H1 (cell line): ENCODE data around the gene PLPPR1. TPM values are rescaled to one million over a fixed set of nuclear protein-coding genes. Genes with fewer than 3 reads are reported as not detected.

ENCODE experiments used
- CTCF ChIA-PET: fragments of 300-600 bp; sonication (Branson Sonifier 250); formaldehyde crosslinking; loops from one replicate; lab custom pipeline; 2021; ENCODE audit not compliant: partially characterized antibody; lab: Charles Lee
- POLR2A ChIA-PET: fragments of 300-600 bp; sonication (Branson Sonifier 250); formaldehyde crosslinking; loops from one replicate; lab custom pipeline; 2021; ENCODE audit warnings: inconsistent platforms; ENCODE audit not compliant: partially characterized antibody; lab: Charles Lee
- DNase-seq, 2 experiments: peaks; one replicate each; pipeline versions ENCODE4 v3.0.0 to v3.0.0-alpha.2; 2010 to 2022; ENCODE audit warnings: low spot score in 2 of 2, low read depth in 1 of 2, mixed read lengths in 1 of 2
- FAIRE-seq: peaks from 2 replicates; lab custom pipeline; 2011; peaks lifted over from hg19 to GRCh38; lab: Jason Lieb, UNC
- H2AFZ ChIP-seq: 2 replicates; pipeline ENCODE4 v1.8.1; 2012; ENCODE audit warnings: low read length, inconsistent platforms
- H2AK5ac ChIP-seq: 2 replicates; pipeline ENCODE4 v1.6.1; 2013; ENCODE audit warnings: low read depth, low read length
- H2BK120ac ChIP-seq: replicated peaks from 2 replicates; pipeline ENCODE3; 2013; ENCODE audit warnings: low read depth, low read length, inconsistent platforms
- H2BK12ac ChIP-seq: 2 replicates; pipeline ENCODE4 v1.6.1; 2013; ENCODE audit warnings: low read depth, low read length
- H2BK15ac ChIP-seq: 2 replicates; pipeline ENCODE4 v1.6.1; 2013; ENCODE audit warnings: low read length
- H2BK20ac ChIP-seq: 2 replicates; pipeline ENCODE4 v1.6.1; 2013; ENCODE audit warnings: low read length
- H2BK5ac ChIP-seq: 2 replicates; pipeline ENCODE4 v1.6.1; 2013; ENCODE audit warnings: low read depth, low read length
- H3K14ac ChIP-seq: 2 replicates; pipeline ENCODE4 v1.6.1; 2013; ENCODE audit warnings: inconsistent platforms; ENCODE audit not compliant: insufficient read length
- H3K18ac ChIP-seq: 2 replicates; pipeline ENCODE4 v1.6.1; 2013; ENCODE audit warnings: low read length; ENCODE audit errors: extremely low read depth
- H3K23ac ChIP-seq: 2 replicates; pipeline ENCODE4 v1.6.1; 2013; ENCODE audit warnings: inconsistent platforms; ENCODE audit not compliant: insufficient read length
- H3K23me2 ChIP-seq: 2 replicates; pipeline ENCODE4 v1.6.1; 2013; ENCODE audit warnings: low read depth, low read length
- H3K27ac ChIP-seq: 2 replicates; pipeline ENCODE4 v1.6.1; 2011; ENCODE audit warnings: low read depth, low read length, inconsistent platforms
- H3K27me3 ChIP-seq, 4 experiments: replicated peaks in 1 of 4; 1 replicate in 1 of 4; 2 replicates in 3 of 4; pipeline versions ENCODE4 v1.6.1 to v1.8.1; 2011 to 2013; ENCODE audit warnings: low read length in 3 of 4, mild to moderate bottlenecking in 3 of 4, inconsistent platforms in 2 of 4, mixed read lengths in 2 of 4, moderate library complexity in 1 of 4; ENCODE audit not compliant: control insufficient read depth in 3 of 4, insufficient read depth in 3 of 4; ENCODE audit errors: extremely low read depth in 1 of 4
- H3K36me3 ChIP-seq, 4 experiments: 2 replicates each; pipeline versions ENCODE4 v1.6.1 to v1.8.1; 2011 to 2013; ENCODE audit warnings: mild to moderate bottlenecking in 4 of 4, low read length in 3 of 4, moderate library complexity in 2 of 4, control low read depth in 1 of 4, inconsistent platforms in 1 of 4; ENCODE audit not compliant: insufficient read depth in 4 of 4, control insufficient read depth in 2 of 4
- H3K4ac ChIP-seq: replicated peaks from 2 replicates; pipeline ENCODE3; 2013; ENCODE audit warnings: low read length, low read depth, mixed read lengths, inconsistent platforms; ENCODE audit not compliant: insufficient read length
- H3K4me1 ChIP-seq, 4 experiments: replicated peaks in 1 of 4; 1 replicate in 1 of 4; 2 replicates in 3 of 4; pipeline versions ENCODE4 v1.6.1 to v1.8.1; 2011 to 2013; ENCODE audit warnings: low read length in 3 of 4, inconsistent platforms in 2 of 4, mixed read lengths in 1 of 4; ENCODE audit not compliant: insufficient read depth in 4 of 4, control insufficient read depth in 3 of 4
- H3K4me2 ChIP-seq, 2 experiments: 2 replicates each; pipeline versions ENCODE4 v1.6.1 to v1.8.1; 2011 to 2013; ENCODE audit warnings: low read depth in 2 of 2, low read length in 2 of 2, control low read depth in 1 of 2, inconsistent platforms in 1 of 2, mild to moderate bottlenecking in 1 of 2; ENCODE audit not compliant: insufficient read depth in 1 of 2
- H3K4me3 ChIP-seq, 4 experiments: fragments of 200-600, 300-600 bp in 1 of 4; sonication (generic), shearing (Covaris generic), sonication (Bioruptor Twin) in 1 of 4; 2 replicates each; pipeline versions ENCODE4 v1.5.1 to v1.8.1; 2011 to 2016; ENCODE audit warnings: low read length in 4 of 4, low read depth in 3 of 4, control low read depth in 2 of 4, inconsistent platforms in 2 of 4, mild to moderate bottlenecking in 2 of 4, mixed read lengths in 1 of 4, moderate library complexity in 1 of 4; ENCODE audit not compliant: insufficient read depth in 2 of 4; ENCODE audit errors: extremely low read depth in 1 of 4
- H3K56ac ChIP-seq: replicated peaks from 2 replicates; pipeline ENCODE3; 2013; ENCODE audit warnings: low read depth, mild to moderate bottlenecking, mixed read lengths, low read length, inconsistent platforms; ENCODE audit not compliant: insufficient read length
- H3K79me1 ChIP-seq: 2 replicates; pipeline ENCODE4 v1.6.1; 2013; ENCODE audit warnings: low read depth, low read length, control low read depth
- H3K79me2 ChIP-seq, 2 experiments: 2 replicates each; pipeline versions ENCODE4 v1.6.1 to v1.8.1; 2012 to 2013; ENCODE audit warnings: low read length in 2 of 2, mild to moderate bottlenecking in 2 of 2, inconsistent platforms in 1 of 2; ENCODE audit not compliant: insufficient read depth in 2 of 2, control insufficient read depth in 1 of 2
- H3K9ac ChIP-seq, 4 experiments: replicated peaks in 1 of 4; 1 replicate in 1 of 4; 2 replicates in 3 of 4; pipeline versions ENCODE4 v1.6.1 to v1.8.1; 2011 to 2013; ENCODE audit warnings: low read depth in 3 of 4, low read length in 3 of 4, control low read depth in 2 of 4, mild to moderate bottlenecking in 2 of 4, moderate library complexity in 2 of 4, inconsistent platforms in 1 of 4; ENCODE audit errors: extremely low read depth in 1 of 4
- H3K9me3 ChIP-seq, 2 experiments: 2 replicates each; pipeline versions ENCODE4 v1.6.1 to v1.8.1; 2012 to 2013; ENCODE audit warnings: mild to moderate bottlenecking in 2 of 2, moderate library complexity in 2 of 2, control low read depth in 1 of 2, inconsistent platforms in 1 of 2, low read depth in 1 of 2, low read length in 1 of 2, mixed read lengths in 1 of 2; ENCODE audit not compliant: insufficient read depth in 2 of 2
- H4K20me1 ChIP-seq, 2 experiments: replicated peaks in 1 of 2; 2 replicates each; pipeline versions ENCODE3 to v1.8.1; 2011 to 2013; ENCODE audit warnings: inconsistent platforms in 2 of 2, low read length in 2 of 2, mild to moderate bottlenecking in 1 of 2; ENCODE audit not compliant: insufficient read depth in 2 of 2, control insufficient read depth in 1 of 2
- H4K5ac ChIP-seq: 2 replicates; pipeline ENCODE4 v1.6.1; 2013; ENCODE audit warnings: low read length, low read depth, mixed read lengths, inconsistent platforms; ENCODE audit not compliant: insufficient read length
- H4K8ac ChIP-seq: 2 replicates; pipeline ENCODE4 v1.8.0; 2013; ENCODE audit warnings: mild to moderate bottlenecking, moderate library complexity, low read length, inconsistent platforms; ENCODE audit not compliant: insufficient read depth; ENCODE audit errors: extremely low read depth
- H4K91ac ChIP-seq: replicated peaks from 2 replicates; pipeline ENCODE3; 2013; ENCODE audit warnings: low read length, mixed read lengths, inconsistent platforms; ENCODE audit not compliant: insufficient read length
- ATF2 ChIP-seq: IDR thresholded peaks from 2 replicates; pipeline ENCODE4 v1.6.1; 2012; ENCODE audit warnings: low read length, inconsistent platforms
- CTCF ChIP-seq, 3 experiments: IDR thresholded peaks; 1 replicate in 2 of 3; 2 replicates in 1 of 3; pipeline versions ENCODE4 v1.5.1 to v1.6.1; 2011; ENCODE audit warnings: low read length in 3 of 3, mild to moderate bottlenecking in 3 of 3, inconsistent platforms in 2 of 3, low read depth in 1 of 3, moderate library complexity in 1 of 3; ENCODE audit not compliant: insufficient read depth in 1 of 3; ENCODE audit errors: control extremely low read depth in 1 of 3
- HDAC2 ChIP-seq, 2 experiments: fragments of 300-600 bp in 1 of 2; sonication (generic) in 1 of 2; IDR thresholded peaks; 2 replicates each; pipeline ENCODE4 v1.6.1; 2011 to 2012; ENCODE audit warnings: low read depth in 2 of 2, low read length in 2 of 2, mild to moderate bottlenecking in 2 of 2, moderate library complexity in 2 of 2, borderline replicate concordance in 1 of 2, inconsistent platforms in 1 of 2
- KDM4A ChIP-seq: IDR thresholded peaks from one replicate; pipeline ENCODE4 v1.7.1; 2012; ENCODE audit warnings: low read depth, mild to moderate bottlenecking, moderate library complexity, low read length, inconsistent platforms; ENCODE audit not compliant: severe bottlenecking
- POLR2AphosphoS5 ChIP-seq: IDR thresholded peaks from 2 replicates; pipeline ENCODE4 v1.6.1; 2011; ENCODE audit warnings: low read depth, low read length
- SAP30 ChIP-seq: fragments of 300-600 bp; sonication (generic); IDR thresholded peaks from 2 replicates; pipeline ENCODE4 v1.7.1; 2012; ENCODE audit warnings: low read length, moderate library complexity, mild to moderate bottlenecking, inconsistent platforms; ENCODE audit not compliant: insufficient read depth, insufficient replicate concordance
- SRF ChIP-seq: IDR thresholded peaks from 2 replicates; pipeline ENCODE4 v1.6.1; 2011; ENCODE audit warnings: mild to moderate bottlenecking, low read depth, low read length, moderate library complexity
- SUZ12 ChIP-seq: fragments of 200-600 bp; sonication (generic); IDR thresholded peaks from 2 replicates; pipeline ENCODE4 v1.6.1; 2012; ENCODE audit warnings: mild to moderate bottlenecking, inconsistent platforms, low read length, moderate library complexity, mixed read lengths
- TAF1 ChIP-seq: IDR thresholded peaks from 2 replicates; pipeline ENCODE4 v1.6.1; 2011; ENCODE audit warnings: mild to moderate bottlenecking, low read depth, low read length
- WGBS, 2 experiments: shearing (Covaris generic) in 1 of 2; methylation state at CpG; one replicate each; pipeline versions ENCODE4 v1.1.6 to v1.1.7; 2013 to 2015; ENCODE audit warnings: low lambda C conversion rate in 2 of 2, mixed read lengths in 2 of 2, inconsistent platforms in 1 of 2, low coverage in 1 of 2, missing lambda C conversion rate in 1 of 2; ENCODE audit not compliant: insufficient replicate concordance in 2 of 2, insufficient coverage in 1 of 2, insufficient read length in 1 of 2; ENCODE audit errors: extremely low coverage in 1 of 2, missing lambda C conversion rate in 1 of 2; 5-methylcytosine and 5-hydroxymethylcytosine counted together
- polyA plus RNA-seq, 7 experiments: library from polyadenylated mRNA; depleted of rRNA in 3 of 7; stranded (reverse) in 5 of 7; unstranded in 2 of 7; fragments of >200 nt in 5 of 7; fragments of 200-250 nt in 2 of 7; gene quantifications; 1 replicate in 5 of 7; 2 replicates in 1 of 7; 4 replicates in 1 of 7; pipeline versions ENCODE4 v1.2.1 to v1.2.3, GENCODE V29; 2011 to 2013; ENCODE audit warnings: missing spikeins in 2 of 7, mixed read lengths in 2 of 7
- total RNA-seq: library from RNA; stranded (reverse); fragmentation: NEBNext Ultra II Directional; extraction: Animal tissue kit (Norgen Biotek cat#: 25700); gene quantifications from 2 replicates; pipeline ENCODE4 v1.2.1, GENCODE V29; 2021

Gene PLPPR1
- total and polyA plus RNA-seq, 2 of the 8 experiments (the other 6 are each of a cell fraction or from before 2014, with no cell fraction given): 1.4 to 1.8 TPM

GRCh38 chr9:101146508-101146907 is 118.0 kb downstream of the PLPPR1 start:
- H3K18ac ChIP-seq: no peak overlapping the region
- H4K91ac ChIP-seq: no peak overlapping the region
- no peak overlapping the region for H3K4me2 ChIP-seq
- H3K4ac ChIP-seq: no peak overlapping the region
- no peak for DNase-seq
- H4K8ac ChIP-seq: no peak overlapping the region
- H4K20me1 ChIP-seq: no peaks in the 10 kb centered on the region
- peak overlapping the region; percentile 61 for H2BK120ac ChIP-seq
- H3K9ac ChIP-seq: no peak overlapping the region
- no peak overlapping the region for H2BK5ac ChIP-seq
- ChIA-PET POLR2A (no interaction called here), CTCF (interaction anchor here (0.7 to 1.4 kb wide), 2 partner anchors 12 to 89 kb away, joined by 3 read pairs; no protein-coding TSS in a partner anchor)
- no peak overlapping the region for H3K4me3 ChIP-seq
- peaks cover 3 to 5% of the 10 kb centered on the region in 2 experiments; a peak in 2 of 4 replicates for H3K9me3 ChIP-seq
- no peaks in the 10 kb centered on the region for H3K27me3 ChIP-seq
- H2BK15ac ChIP-seq: no peak overlapping the region
- peaks cover 0 to 2% (median 1%) of the 10 kb centered on the region in 4 experiments; a peak in 2 of 8 replicates for H3K36me3 ChIP-seq
- H3K79me2 ChIP-seq: no peaks in the 10 kb centered on the region
- no peak overlapping the region for H3K56ac ChIP-seq
- H3K14ac ChIP-seq: no peak overlapping the region
- no peak overlapping the region for H2AK5ac ChIP-seq
- no peak overlapping the region for H2AFZ ChIP-seq
- FAIRE-seq: no peak
- H2BK20ac ChIP-seq: peak overlapping the region; percentile 43; the same call in 1 of the 2 replicates
- H3K79me1 ChIP-seq: no peaks in the 10 kb centered on the region
- no peak overlapping the region for H3K27ac ChIP-seq
- H3K23ac ChIP-seq: no peak overlapping the region
- H3K23me2 ChIP-seq: no peaks in the 10 kb centered on the region
- no peak overlapping the region for H4K5ac ChIP-seq
- H3K4me1 ChIP-seq: peaks cover 0 to 12% (median 7%) of the 10 kb centered on the region in 4 experiments; a peak in 2 of 7 replicates
- no peak overlapping the region for H2BK12ac ChIP-seq
- 85% methylated on average over 4 of the region's 4 CpGs; no CpG with 5 or more reads in 1 of the 2 experiments for WGBS, 2 experiments
- no peak for TF ChIP-seq KDM4A
- no peak for TF ChIP-seq SUZ12
- no peak for TF ChIP-seq POLR2AphosphoS5
- no peak for TF ChIP-seq SAP30
- no peak for TF ChIP-seq SRF
- TF ChIP-seq CTCF (IDR thresholded peaks at IDR 0.05; ENCODE audit: control extremely low read depth in 1 of 3, insufficient read depth in 1 of 3, low read depth in 1 of 3, low read length in 3 of 3): no peak
- TF ChIP-seq ATF2: no peak
- no peak for TF ChIP-seq TAF1
- TF ChIP-seq HDAC2 (IDR thresholded peaks at IDR 0.05; ENCODE audit: borderline replicate concordance in 1 of 2, low read depth in 2 of 2, low read length in 2 of 2): no peak
